ENCODE results near the gene MED31. TPM values are rescaled to one million over a fixed set of nuclear protein-coding genes. Genes with fewer than 3 reads are reported as not detected.
"Not testable (repeated sequence)": the region's sequence is repeated elsewhere in the genome, so short reads cannot be mapped to it uniquely, and the experiment has no call there.

Gene MED31
- total RNA-seq, 4 donors from 2014 or later: 5.5 to 9.9 (median 8.2) TPM

DNA sequence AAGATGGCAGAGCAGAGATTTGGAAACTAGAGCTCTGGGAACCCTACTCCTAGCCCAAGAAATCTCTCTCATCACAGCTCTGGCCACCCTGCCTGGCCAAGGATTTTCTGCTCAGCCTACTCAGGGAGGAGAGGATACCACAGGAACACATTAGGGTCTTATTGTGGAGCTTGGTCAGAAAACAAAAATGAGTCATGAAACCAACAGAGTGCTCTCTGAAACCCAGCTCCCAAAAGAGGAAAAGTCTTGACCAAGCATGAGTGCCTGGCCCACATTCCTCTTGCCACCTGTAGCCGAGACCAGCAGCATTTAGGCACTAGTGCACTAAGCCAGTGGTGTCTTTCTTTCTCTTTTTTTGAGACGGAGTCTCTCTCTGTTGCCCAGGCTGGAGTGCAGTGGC, 43.6 kb upstream of the MED31 start:
- ATAC-seq (ENCODE audit: low FRiP score) (no peak), DNase-seq (ENCODE audit: low spot score) (no peak)
- TF ChIP-seq, protein P1, sequence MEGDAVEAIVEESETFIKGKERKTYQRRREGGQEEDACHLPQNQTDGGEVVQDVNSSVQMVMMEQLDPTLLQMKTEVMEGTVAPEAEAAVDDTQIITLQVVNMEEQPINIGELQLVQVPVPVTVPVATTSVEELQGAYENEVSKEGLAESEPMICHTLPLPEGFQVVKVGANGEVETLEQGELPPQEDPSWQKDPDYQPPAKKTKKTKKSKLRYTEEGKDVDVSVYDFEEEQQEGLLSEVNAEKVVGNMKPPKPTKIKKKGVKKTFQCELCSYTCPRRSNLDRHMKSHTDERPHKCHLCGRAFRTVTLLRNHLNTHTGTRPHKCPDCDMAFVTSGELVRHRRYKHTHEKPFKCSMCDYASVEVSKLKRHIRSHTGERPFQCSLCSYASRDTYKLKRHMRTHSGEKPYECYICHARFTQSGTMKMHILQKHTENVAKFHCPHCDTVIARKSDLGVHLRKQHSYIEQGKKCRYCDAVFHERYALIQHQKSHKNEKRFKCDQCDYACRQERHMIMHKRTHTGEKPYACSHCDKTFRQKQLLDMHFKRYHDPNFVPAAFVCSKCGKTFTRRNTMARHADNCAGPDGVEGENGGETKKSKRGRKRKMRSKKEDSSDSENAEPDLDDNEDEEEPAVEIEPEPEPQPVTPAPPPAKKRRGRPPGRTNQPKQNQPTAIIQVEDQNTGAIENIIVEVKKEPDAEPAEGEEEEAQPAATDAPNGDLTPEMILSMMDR (IDR thresholded peaks at IDR 0.05): no peak

DNA sequence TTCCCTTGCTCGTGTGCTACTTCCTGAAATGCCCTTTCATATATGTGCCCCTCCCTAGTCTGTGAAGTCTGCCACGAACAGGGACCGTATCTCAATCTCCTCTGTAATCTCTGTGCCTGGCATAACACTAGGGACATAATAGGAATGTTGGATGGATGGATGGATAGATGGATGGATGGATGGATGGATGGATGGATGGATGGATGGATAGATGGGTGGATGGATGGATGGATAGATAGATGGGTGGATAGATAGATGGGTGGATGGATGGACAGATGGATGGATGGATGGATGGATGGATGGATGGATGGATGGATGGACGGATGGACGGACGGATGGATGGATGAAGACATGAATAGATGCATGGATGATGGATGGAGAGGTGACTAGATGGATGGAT, 40.6 kb upstream of the MED31 start:
- DNase-seq (ENCODE audit: low spot score); ATAC-seq (ENCODE audit: low FRiP score): not testable (repeated sequence)

DNA sequence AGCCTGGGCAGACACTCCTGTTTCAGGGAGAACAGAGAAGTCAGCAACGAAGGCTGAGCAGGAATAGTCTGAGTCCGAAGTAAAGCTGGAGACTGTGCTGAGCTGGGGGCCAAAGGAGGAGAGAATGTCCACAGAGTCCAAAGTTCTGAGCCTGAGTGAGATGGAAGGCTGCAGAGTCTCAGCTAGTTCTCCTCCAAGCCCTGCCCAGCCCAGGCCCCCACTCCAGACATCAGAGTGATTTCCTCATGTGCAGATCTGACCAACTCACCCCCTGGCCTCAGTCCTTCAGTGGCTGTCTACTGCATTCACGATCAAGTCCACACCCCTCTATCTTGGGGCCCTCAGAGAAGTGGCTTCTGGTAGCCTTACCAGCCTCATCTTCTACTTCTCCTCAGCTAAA, 40.1 kb upstream of the MED31 start:
- no peak for ATAC-seq (ENCODE audit: low FRiP score)
- TF ChIP-seq, protein P1 (IDR thresholded peaks at IDR 0.05): no peak
- DNase-seq (ENCODE audit: low spot score): no peak

DNA sequence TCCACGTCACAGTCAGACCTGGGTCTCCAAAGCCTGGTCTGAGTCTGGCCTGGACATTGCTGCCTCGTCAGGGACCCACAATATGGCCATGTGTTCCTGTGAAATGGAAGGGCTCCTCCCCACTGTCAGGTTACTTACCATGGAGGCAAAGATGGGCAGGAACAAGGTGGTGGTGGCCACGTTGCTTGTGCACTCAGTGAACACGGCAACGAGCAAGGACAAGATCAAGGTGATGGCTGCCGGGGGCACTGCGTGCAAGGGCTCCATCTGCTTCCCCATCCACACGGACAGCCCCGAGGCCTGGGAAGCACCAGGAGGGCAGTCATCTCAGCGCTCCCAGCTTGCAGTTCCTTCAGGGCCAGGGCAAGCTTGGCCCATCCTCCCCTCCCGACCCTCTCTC, 39.2 kb upstream of the MED31 start:
- no peak for ATAC-seq (ENCODE audit: low FRiP score)
- TF ChIP-seq, protein P1 (IDR thresholded peaks at IDR 0.05): no peak
- DNase-seq (ENCODE audit: low spot score): no peak

DNA sequence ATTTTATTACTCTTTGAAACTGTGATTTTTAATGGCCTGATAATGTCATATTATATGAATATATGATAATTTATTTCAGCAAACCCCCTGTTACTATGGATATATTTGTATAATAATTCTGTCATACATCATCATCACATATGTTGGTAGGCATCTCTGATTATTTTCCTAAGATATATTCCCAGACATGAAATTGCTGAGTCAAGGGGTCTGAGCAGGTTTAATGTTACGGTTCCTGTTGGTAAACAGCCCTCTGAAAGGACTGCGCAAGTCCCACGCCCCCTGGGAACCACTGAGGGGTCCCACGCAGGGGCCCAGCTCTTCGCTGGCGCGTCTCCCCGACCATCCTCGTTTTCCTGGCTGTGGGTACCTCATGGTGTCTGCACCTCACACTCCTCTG, 37.5 kb upstream of the MED31 start:
- no peak for DNase-seq (ENCODE audit: low spot score)
- TF ChIP-seq, protein P1 (IDR thresholded peaks at IDR 0.05): no peak
- ATAC-seq (ENCODE audit: low FRiP score): no peak

DNA sequence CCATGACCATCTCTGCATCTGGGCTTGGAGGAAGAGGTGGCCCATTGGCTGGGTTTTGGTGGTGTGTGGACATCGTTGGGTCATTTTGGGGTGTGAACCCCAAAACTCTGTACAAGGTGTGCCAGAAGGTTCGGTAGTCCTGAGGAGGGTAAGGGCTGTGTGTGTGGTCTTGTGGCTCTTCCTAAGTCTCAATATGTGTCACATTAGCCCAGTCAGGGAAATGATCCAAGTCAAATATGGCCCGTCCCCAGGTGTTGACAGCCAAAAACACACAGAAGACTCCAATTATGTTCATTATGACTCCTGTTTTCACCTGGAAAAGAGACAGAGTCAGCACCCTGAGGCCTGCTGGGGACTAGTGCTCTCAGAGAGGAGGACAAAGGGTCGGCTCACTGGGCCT, 34.6 kb upstream of the MED31 start:
- no peak for DNase-seq (ENCODE audit: low spot score)
- TF ChIP-seq, protein P1 (IDR thresholded peaks at IDR 0.05): no peak
- ATAC-seq (ENCODE audit: low FRiP score): no peak

DNA sequence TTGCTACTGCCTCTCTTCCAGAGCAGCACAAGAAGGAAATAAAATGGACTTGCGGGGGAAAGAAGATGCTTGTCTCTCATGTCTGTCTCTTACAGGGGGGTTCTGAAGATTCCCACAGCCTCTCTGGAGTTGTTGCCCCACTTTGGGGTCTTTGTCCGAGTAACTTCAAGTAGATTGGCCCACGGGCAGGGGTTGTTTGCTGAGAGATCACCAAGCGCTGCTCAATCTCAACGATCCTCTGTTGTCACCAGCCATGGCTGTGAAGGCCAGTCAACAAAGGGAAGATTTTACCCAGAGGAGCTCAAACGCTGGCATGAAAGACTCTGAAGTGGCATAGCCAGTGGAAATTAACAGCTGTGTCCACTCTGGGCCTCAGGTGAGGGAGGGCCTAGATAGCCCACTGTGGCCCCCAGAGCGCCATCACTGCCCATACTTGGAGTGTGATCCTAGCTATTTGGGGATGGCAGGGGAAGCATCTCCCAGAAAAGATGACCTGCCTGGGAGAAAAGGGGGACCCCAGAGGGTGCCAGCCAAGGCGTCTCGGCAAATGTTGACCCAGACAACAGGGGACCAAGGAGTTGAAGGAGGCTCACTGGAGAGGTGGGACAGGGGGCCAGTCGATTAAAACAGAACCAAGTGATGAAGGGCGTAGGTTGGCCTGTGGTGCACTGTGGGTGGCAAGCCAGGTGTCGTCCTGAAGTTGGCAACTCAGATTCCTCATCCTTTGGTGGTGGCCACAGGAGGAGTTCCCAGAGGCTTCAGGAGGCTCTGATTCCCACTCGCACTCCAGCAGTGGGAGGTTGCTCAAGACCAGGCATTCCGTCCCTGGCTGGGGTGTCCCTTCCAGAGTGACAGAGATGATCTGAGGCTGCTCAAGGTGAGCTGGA, 33.7 kb upstream of the MED31 start:
- TF ChIP-seq, protein P1 (IDR thresholded peaks at IDR 0.05): no peak
- DNase-seq (ENCODE audit: low spot score): no peak

More for the DNA sequence above, 33.7 kb upstream of the MED31 start:
- ATAC-seq (ENCODE audit: low FRiP score): no peak
